Transverse colon (tissue), 4 donors: Measurements from ENCODE around the gene TMEM266. TPM values are rescaled to one million over a fixed set of nuclear protein-coding genes. Genes with fewer than 3 reads are reported as not detected.

Experiments used
- DNase-seq: peaks from one replicate; pipeline ENCODE4 v3.0.0-alpha.2; 2019
- H3K27ac ChIP-seq, 4 donors: fragments of 200-600 bp; sonication (generic); 2 replicates each; pipeline ENCODE4 v1.5.1; 2016 to 2018; ENCODE audit warnings: inconsistent platforms in 4 of 4
- H3K27me3 ChIP-seq: fragments of 200-600 bp; sonication (generic); 2 replicates; pipeline ENCODE4 v1.5.1; 2017; ENCODE audit warnings: inconsistent platforms
- H3K36me3 ChIP-seq, 4 donors: fragments of 200-600 bp; sonication (generic); 2 replicates each; pipeline ENCODE4 v1.5.1; 2017 to 2019; ENCODE audit warnings: inconsistent platforms in 4 of 4
- H3K4me1 ChIP-seq, 4 donors: fragments of 200-600 bp; sonication (generic); 2 replicates each; pipeline ENCODE4 v1.5.1; 2017 to 2020; ENCODE audit warnings: inconsistent platforms in 4 of 4
- H3K4me3 ChIP-seq, 4 donors: fragments of 200-600 bp; sonication (generic); 1 replicate in 1 of 4; 2 replicates in 3 of 4; pipeline versions ENCODE4 v1.5.1 to v1.6.1; 2017 to 2019; ENCODE audit warnings: inconsistent platforms in 4 of 4
- H3K9me3 ChIP-seq, 2 donors: fragments of 200-600 bp; sonication (generic); 2 replicates each; pipeline ENCODE4 v1.5.1; 2017 to 2019; ENCODE audit warnings: inconsistent platforms in 2 of 2
- CTCF ChIP-seq, 5 experiments: fragments of 200-600 bp in 3 of 5; fragments of 450-650 bp in 2 of 5; sonication (generic) in 3 of 5; IDR thresholded peaks; 1 replicate in 2 of 5; 2 replicates in 3 of 5; pipeline ENCODE4 v1.5.1; 2016 to 2017; ENCODE audit warnings: antibody characterized with exemption in 5 of 5, inconsistent platforms in 3 of 5, mild to moderate bottlenecking in 2 of 5, moderate library complexity in 1 of 5
- EP300 ChIP-seq: sonication (generic); formaldehyde crosslinking; IDR thresholded peaks from one replicate; pipeline ENCODE4 v1.6.1; 2017; ENCODE audit warnings: antibody characterized with exemption, low read depth
- POLR2A ChIP-seq: fragments of 450-650 bp; IDR thresholded peaks from one replicate; pipeline ENCODE4 v1.6.1; 2016; ENCODE audit warnings: antibody characterized with exemption, mild to moderate bottlenecking, moderate library complexity
- POLR2AphosphoS5 ChIP-seq, 3 donors: sonication (generic); formaldehyde crosslinking; IDR thresholded peaks; one replicate each; pipeline ENCODE4 v1.6.1; 2016; ENCODE audit warnings: antibody characterized with exemption in 3 of 3
- WGBS, 2 donors: methylation state at CpG; one replicate each; pipeline ENCODE4 v1.1.5; 2018; ENCODE audit warnings: low coverage in 1 of 2; 5-methylcytosine and 5-hydroxymethylcytosine counted together
- in situ Hi-C, 4 donors: fragments of 200-750 bp; cut with MboI; loops; one replicate each; pipeline versions ENCODE4 v1.15.0 to v1.15.1; 2017; ENCODE audit warnings: low sequenced_read_pairs in 3 of 4, low pct_ligation_motif_present in 1 of 4, low pct_unique_long_range_greater_than_20kb in 1 of 4
- intact Hi-C: fragments of 100-400 bp; cut with DNase I; formaldehyde crosslinking; loops from one replicate; pipeline ENCODE4 v1.15.1; 2023; ENCODE audit warnings: low total_unique reads
- total RNA-seq, 4 donors: library from RNA; depleted of rRNA; stranded (reverse); fragments of >200 nt; gene quantifications; one replicate each; pipeline ENCODE4 v1.1.0, GENCODE V29; 2016

The TMEM266 gene
- total RNA-seq, 4 donors from 2014 or later = 0.41 TPM; not detected in 3

- Histone ChIP-seq H3K36me3 (no peaks in the 10 kb centered on the region), H3K4me3 (no peak overlapping the region), H3K27ac (no peak overlapping the region), H3K27me3 (peaks cover 26% of the 10 kb centered on the region), H3K9me3 (no peaks in the 10 kb centered on the region), H3K4me1 (no peaks in the 10 kb centered on the region)
- in situ Hi-C loops (no loop called here), intact Hi-C loops (no loop called here)
- WGBS, 2 donors = 73 to 100% methylated on average over 1 to 2 of the region's 2 CpGs
- TF ChIP-seq POLR2A (no peak), EP300 (no peak), CTCF (IDR thresholded peaks at IDR 0.05) (no peak)
- no peak for DNase-seq
These were observed 40.6 kb downstream of the TMEM266 start for GRCh38 chr15:76100361-76100760.

GRCh38 chr15:76101655-76102054 is 41.9 kb downstream of the TMEM266 start:
- no peaks in the 10 kb centered on the region for H3K4me1 ChIP-seq
- no peak for DNase-seq
- in situ Hi-C loops (no loop called here), intact Hi-C loops (no loop called here)
- no peaks in the 10 kb centered on the region for H3K9me3 ChIP-seq
- H3K27ac ChIP-seq = no peak overlapping the region
- no peaks in the 10 kb centered on the region for H3K36me3 ChIP-seq
- H3K27me3 ChIP-seq = peaks cover 26% of the 10 kb centered on the region
- no peak overlapping the region for H3K4me3 ChIP-seq
- WGBS, 2 donors = 86% methylated on average over 5 of the region's 5 CpGs; no CpG with 5 or more reads in 1 of the 2 donors
- TF ChIP-seq POLR2AphosphoS5 (IDR thresholded peaks at IDR 0.05) = no peak
- no peak for TF ChIP-seq POLR2A
- no peak for TF ChIP-seq CTCF (IDR thresholded peaks at IDR 0.05)
- TF ChIP-seq EP300 = no peak

GRCh38 chr15:76105391-76105790 is 45.6 kb downstream of the TMEM266 start:
- H3K27ac ChIP-seq = no peak overlapping the region
- no peaks in the 10 kb centered on the region for H3K4me1 ChIP-seq
- TF ChIP-seq CTCF (IDR thresholded peaks at IDR 0.05) = no peak
- TF ChIP-seq EP300 = no peak
- no peak for TF ChIP-seq POLR2A
- no peak for TF ChIP-seq POLR2AphosphoS5 (IDR thresholded peaks at IDR 0.05)
- 81 to 87% methylated on average over 2 to 3 of the region's 3 CpGs for WGBS, 2 donors
- in situ Hi-C loops (no loop called here), intact Hi-C loops (no loop called here)
- H3K4me3 ChIP-seq = no peak overlapping the region
- no peaks in the 10 kb centered on the region for H3K36me3 ChIP-seq
- H3K9me3 ChIP-seq = no peaks in the 10 kb centered on the region
- H3K27me3 ChIP-seq = peaks cover 5% of the 10 kb centered on the region
- no peak for DNase-seq

GRCh38 chr15:76105911-76106310 is 46.1 kb downstream of the TMEM266 start:
- Histone ChIP-seq H3K9me3 (no peaks in the 10 kb centered on the region), H3K4me3 (no peak overlapping the region), H3K36me3 (no peaks in the 10 kb centered on the region), H3K27me3 (peaks cover 5% of the 10 kb centered on the region), H3K4me1 (no peaks in the 10 kb centered on the region), H3K27ac (no peak overlapping the region)
- in situ Hi-C loops = no loop called here
- TF ChIP-seq EP300 = no peak
- TF ChIP-seq POLR2AphosphoS5 (IDR thresholded peaks at IDR 0.05) = no peak
- no peak for TF ChIP-seq POLR2A
- no peak for TF ChIP-seq CTCF (IDR thresholded peaks at IDR 0.05)
- DNase-seq = no peak
- 78 to 94% methylated on average over 5 to 6 of the region's 6 CpGs for WGBS, 2 donors
- intact Hi-C loops = no loop called here
